HT-29 (cell line): Measurements from ENCODE around the gene CSNK2B. TPM values are rescaled to one million over a fixed set of nuclear protein-coding genes. Genes with fewer than 3 reads are reported as not detected.

Experiments used
- DNase-seq: peaks from one replicate; pipeline ENCODE4 v3.0.0-alpha.2; 2015; ENCODE audit warnings: low spot score
- small RNA-seq: library from RNA; depleted of rRNA; stranded (forward); fragments of <200 nt; gene quantifications from one replicate; pipeline ENCODE3, GENCODE V24; 2014
- total RNA-seq: library from RNA; depleted of rRNA; stranded (reverse); fragments of >200 nt; shearing (Covaris generic); gene quantifications from 2 replicates; pipeline ENCODE4 v1.2.3, GENCODE V29; 2014; rRNA removed

The CSNK2B gene
- total RNA-seq, 1 experiment from 2014 or later = 225 TPM

DNA sequence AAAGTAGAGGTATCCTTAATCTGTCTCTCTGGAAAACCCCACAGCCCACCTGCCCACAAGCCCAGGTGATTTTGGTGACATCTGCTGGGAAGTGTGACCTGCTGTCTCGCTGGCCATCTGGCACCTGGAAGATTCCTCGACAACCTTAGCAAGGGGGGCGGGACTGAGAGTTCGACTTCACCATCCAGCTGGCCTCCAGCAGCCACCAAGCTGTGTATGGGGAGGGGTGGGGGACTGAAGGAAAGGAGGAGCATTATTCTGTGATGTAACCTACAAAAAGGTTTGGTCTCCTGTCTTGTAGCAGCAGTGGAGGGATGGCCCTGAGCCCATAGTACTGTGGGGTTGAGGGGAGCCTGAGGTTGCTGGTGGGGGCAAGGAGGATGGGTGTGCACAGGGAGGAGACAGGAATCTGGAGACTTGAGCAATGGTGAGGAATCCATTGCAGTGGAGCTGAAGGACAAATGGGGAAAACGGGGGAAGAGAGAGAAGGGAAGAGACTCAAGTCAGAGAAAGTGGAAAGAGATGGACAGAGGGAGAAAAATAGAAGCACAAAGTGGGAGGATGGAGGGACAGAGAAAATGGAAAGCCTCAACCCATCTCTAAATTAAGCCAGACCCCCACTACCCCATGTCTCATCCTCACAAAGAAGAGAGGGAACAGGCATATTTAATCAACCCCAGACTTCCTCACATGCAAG is 44.8 kb downstream of the CSNK2B start:
- no peak for DNase-seq

DNA sequence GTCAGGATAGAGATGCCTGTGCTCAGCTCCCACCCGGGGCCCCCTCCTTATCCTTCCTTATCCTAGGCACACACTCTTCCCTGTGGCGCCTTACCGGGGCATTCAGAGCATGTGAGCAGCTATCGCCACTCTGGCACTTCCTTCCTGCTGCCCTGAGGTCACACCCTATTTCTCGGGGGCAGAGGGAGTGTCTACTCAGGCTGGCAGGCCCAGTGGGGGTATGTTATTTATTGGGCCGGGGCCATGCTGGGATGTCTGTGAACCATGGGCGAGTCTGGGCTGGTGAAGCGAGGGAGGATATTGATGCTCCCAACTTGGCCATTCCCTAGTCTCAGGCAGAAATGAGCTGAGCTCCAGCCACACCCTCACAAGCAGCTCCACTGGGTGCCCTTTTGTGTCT is 45.4 kb downstream of the CSNK2B start:
- DNase-seq = no peak

DNA sequence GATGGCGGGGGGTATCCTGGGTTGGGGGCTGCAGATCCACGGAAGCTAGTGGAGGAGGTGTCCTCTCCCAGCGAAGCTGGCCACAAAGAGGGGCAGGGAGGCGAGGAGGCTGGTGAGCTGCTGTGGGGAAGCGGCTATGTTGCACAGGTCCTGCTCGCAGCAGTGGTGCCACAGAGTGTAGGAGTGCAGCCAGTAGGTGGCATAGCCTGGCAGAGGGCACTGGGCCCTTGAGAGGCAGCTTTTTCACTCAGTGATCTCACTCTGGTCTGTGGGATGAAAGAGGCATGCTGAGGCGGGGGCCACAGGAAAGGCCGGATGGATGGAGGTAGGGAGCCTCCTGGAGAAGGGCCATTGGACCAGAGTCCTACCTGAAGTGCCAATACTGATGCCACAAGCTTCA is 46.4 kb downstream of the CSNK2B start:
- peak; percentile 53 for DNase-seq

DNA sequence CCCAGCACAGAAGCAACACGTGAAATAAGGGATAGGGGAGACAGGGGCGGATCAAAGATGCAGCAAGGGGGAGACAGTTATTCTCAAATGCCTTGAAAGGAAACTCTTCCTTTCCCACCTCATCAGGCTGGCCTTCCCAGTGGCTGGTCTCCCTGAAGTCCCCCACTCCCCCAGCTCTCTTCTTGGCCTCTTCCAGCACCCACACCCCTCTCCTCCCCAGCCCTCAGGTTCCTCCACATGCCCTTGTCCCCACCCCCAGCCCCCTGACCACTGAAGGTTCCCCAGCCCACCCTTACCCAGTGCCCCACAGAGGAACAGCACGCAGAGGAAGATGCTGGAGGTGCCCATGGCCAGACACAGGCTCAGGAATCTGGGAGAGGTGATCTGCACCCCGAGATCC is 47.6 kb downstream of the CSNK2B start:
- no peak for DNase-seq

DNA sequence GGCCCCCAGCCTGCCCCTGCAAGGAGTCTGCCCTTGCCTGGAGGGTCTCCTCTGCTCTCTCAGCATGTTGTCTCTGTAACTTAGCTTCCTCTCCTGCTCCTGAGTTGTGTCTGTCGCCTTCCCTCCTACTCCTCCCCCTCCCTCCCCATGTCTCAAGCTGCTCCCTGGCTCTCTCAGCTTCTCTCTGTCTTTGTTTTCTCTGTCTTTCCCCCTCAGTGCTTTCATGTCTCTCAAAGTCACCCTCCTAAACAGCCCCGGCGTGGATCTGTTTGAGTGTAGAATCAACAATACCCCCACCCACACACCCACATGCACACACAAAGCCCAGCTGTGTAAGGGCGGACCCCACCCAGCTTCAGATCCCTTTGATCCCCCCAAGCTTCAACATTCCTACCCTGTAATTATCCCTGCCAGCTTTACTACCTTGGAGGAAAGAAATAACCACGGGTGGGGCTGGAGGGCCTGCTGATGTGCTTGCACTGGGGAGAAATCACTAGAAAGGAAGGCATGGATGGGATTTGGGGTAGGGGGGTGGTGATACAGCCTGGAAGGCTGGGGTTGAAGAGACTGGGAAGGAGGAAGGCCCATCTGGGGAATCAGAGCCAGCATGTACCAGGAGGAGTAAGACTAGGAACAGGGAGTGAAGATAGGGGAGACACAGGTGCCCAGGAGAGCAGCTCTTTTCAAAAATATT is 48.3 kb downstream of the CSNK2B start:
- no peak for DNase-seq

DNA sequence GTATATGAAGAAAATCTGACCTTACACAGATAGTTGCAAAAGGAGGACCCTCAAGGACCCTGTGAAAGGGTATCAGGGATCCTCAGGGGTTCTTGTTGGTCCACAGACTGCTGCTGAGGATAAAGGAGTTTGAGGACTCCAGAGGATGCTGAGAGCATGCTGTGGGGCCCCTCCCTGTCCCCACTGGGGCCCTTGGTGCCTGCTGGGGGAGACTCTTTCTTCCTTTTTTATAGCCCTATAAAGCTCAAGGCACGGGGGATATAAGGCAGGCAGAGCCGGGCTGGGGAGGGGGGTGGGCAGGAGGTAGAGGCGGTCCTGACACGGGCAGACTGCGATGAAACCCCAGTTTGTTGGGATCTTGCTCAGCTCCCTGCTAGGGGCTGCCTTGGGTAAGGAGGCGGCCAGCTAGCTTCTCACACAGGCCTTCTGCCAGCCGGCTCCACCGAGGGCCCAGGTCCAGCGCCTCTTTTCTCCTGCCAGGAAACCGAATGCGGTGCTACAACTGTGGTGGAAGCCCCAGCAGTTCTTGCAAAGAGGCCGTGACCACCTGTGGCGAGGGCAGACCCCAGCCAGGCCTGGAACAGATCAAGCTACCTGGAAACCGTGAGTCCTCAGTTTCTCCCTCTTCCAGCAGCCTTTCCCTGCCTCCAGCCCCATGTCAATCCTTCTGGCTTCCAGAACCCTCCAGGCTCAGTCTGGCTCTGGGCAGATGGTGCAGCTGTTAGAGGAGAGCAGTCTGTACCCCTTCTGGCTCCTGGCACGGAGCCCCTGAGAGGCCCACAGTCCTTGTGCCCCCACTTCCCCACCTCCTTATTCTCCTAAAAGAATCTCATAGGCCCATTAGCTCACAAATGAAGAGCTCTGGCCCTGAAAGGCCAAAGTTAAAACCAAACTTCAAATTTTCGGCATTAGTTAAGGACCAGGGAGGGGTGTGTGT is 49.4 kb downstream of the CSNK2B start, which contains the start of gene LY6G6D:
LY6G6D (plus strand) TSS at position 327 of the 937 bp plus-strand sequence; CDS start at position 335, 8 bp downstream.
- no peak for DNase-seq

DNA sequence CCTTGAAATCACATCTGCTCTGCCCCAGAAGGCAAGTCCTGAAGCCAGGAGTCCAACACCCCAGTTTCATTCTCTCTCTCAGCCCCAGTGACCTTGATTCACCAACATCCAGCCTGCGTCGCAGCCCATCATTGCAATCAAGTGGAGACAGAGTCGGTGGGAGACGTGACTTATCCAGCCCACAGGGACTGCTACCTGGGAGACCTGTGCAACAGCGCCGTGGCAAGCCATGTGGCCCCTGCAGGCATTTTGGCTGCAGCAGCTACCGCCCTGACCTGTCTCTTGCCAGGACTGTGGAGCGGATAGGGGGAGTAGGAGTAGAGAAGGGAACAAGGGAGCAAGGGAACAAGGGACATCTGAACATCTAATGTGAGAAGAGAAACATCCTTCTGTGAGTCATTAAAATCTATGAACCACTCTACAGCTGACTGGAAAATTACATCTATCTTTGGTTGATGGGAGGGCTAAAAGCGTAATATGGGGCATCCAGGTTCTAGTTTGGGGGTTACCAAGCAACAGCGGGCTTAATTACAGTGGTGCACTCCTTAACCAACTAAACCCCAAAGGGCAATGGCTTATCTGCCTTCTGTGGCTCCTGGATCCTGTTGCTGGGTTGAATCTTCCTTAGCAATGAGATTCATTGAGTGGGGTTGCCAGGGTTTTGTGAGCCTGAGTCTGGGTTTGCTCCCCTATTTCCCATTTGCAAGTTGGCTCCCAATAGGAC is 51.8 kb downstream of the CSNK2B start:
- peak; percentile 27 for DNase-seq

DNA sequence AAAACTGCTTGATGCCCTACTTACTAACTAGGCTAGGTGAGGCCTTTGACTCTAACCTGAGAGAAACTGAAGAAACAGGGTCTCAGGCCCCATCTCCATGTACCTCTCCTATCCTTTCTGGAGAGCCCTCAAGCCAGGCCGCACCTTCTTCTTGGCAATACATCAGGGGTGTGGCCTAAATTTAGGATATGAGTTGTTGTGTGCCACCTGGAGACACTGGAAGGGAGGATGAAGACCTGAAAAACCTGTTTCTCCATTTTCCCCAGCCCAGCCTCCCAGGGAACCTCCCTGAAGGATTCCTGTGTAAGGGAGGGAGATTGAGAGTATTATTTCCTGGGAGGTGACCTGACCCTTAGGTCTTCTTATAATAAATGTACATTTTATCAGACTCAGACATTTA is 52.4 kb downstream of the CSNK2B start:
- peak; percentile 96 for DNase-seq

DNA sequence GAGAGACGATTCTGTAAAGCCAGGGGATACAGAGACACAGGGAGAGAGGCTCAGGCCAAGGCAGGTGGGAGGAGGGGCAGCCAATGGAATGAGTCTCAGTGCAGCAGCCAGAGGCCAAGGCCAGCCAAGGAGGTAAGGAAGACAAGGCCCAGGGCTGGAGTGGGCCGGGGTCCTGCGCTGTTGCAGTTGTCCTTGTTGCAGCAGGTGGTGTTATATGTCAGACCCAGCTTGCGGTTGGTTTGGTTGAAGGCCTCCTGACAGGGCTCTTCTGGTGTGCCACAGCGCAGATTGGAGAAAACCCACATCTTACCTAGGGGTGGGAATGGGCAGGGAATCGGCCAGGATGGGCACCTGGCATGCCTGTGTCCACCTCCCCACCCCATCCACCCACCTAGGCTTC is 53.1 kb downstream of the CSNK2B start:
- DNase-seq = no peak

Small RNA genes lying within 50 kb of the gene (small RNA-seq; reads per million reads assigned to genes)
- gene LY6G6D = not detected
- not detected for gene MIR4646
- not detected for gene MIR6832
- gene RF00019 = not detected
- 8.9 reads per million, percentile 87 among the genes with 10 or more reads in this experiment for gene SNORA38

Other genes with a start within 250 kb of the CSNK2B start
- gene MICB, start 167.9 kb upstream of the CSNK2B start, total RNA-seq = 0.66 and 0.89 TPM in 2 replicates
- not detected in 2 replicates for gene MCCD1, start 137.1 kb upstream of the CSNK2B start, total RNA-seq
- 685 and 711 TPM in 2 replicates for gene DDX39B, start 124.1 kb upstream of the CSNK2B start, total RNA-seq
- not detected in 2 replicates for gene ATP6V1G2, start 119.5 kb upstream of the CSNK2B start, total RNA-seq
- gene NFKBIL1, start 118.5 kb upstream of the CSNK2B start, total RNA-seq = 26.4 and 29.2 TPM in 2 replicates
- gene LTA, start 93.8 kb upstream of the CSNK2B start, total RNA-seq = not detected in 2 replicates
- 0.08 TPM in 1 of 2 replicates, not detected in the other for gene TNF, start 90.5 kb upstream of the CSNK2B start, total RNA-seq
- gene LTB, start 83.7 kb upstream of the CSNK2B start, total RNA-seq = 0.13 TPM in 1 of 2 replicates, not detected in the other
- not detected in 2 replicates for gene LST1, start 79.8 kb upstream of the CSNK2B start, total RNA-seq
- gene NCR3, start 73.1 kb upstream of the CSNK2B start, total RNA-seq = not detected in 2 replicates
- gene AIF1, start 50.8 kb upstream of the CSNK2B start, total RNA-seq = not detected in 2 replicates
- 128 and 172 TPM in 2 replicates for gene PRRC2A, start 45.4 kb upstream of the CSNK2B start, total RNA-seq
- gene BAG6, start 13.4 kb upstream of the CSNK2B start, total RNA-seq = 307 and 336 TPM in 2 replicates
- 1.8 and 4.2 TPM in 2 replicates for gene APOM, start 10.2 kb upstream of the CSNK2B start, total RNA-seq
- 24.7 and 29.1 TPM in 2 replicates for gene C6orf47, start 5.3 kb upstream of the CSNK2B start, total RNA-seq
- gene GPANK1, start 1.1 kb upstream of the CSNK2B start, total RNA-seq = 11.7 and 17.2 TPM in 2 replicates
- gene LY6G5B, start 3.9 kb downstream of the CSNK2B start, total RNA-seq = 3.5 and 3.6 TPM in 2 replicates
- gene LY6G5C, start 15.0 kb downstream of the CSNK2B start, total RNA-seq = 0.76 and 2.1 TPM in 2 replicates
- gene ABHD16A, start 37.2 kb downstream of the CSNK2B start, total RNA-seq = 32.5 and 37.9 TPM in 2 replicates
- not detected in 2 replicates for gene LY6G6F, start 40.8 kb downstream of the CSNK2B start, total RNA-seq
- gene LY6G6D, start 49.3 kb downstream of the CSNK2B start, total RNA-seq = not detected in 2 replicates
- not detected in 2 replicates for gene LY6G6C, start 55.7 kb downstream of the CSNK2B start, total RNA-seq
- 0.18 TPM in 1 of 2 replicates, not detected in the other for gene MPIG6B, start 57.3 kb downstream of the CSNK2B start, total RNA-seq
- gene DDAH2, start 63.2 kb downstream of the CSNK2B start, total RNA-seq = 107 and 116 TPM in 2 replicates
- 914 and 960 TPM in 2 replicates for gene CLIC1, start 70.5 kb downstream of the CSNK2B start, total RNA-seq
- 19.6 and 20.9 TPM in 2 replicates for gene MSH5, start 73.9 kb downstream of the CSNK2B start, total RNA-seq
- 6.3 and 11.6 TPM in 2 replicates for gene SAPCD1, start 96.6 kb downstream of the CSNK2B start, total RNA-seq
- gene VWA7, start 111.2 kb downstream of the CSNK2B start, total RNA-seq = 5.6 and 11.2 TPM in 2 replicates
- 128 and 138 TPM in 2 replicates for gene VARS1, start 129.7 kb downstream of the CSNK2B start, total RNA-seq
- gene LSM2, start 140.9 kb downstream of the CSNK2B start, total RNA-seq = 77.4 and 93.6 TPM in 2 replicates
- gene HSPA1L, start 149.2 kb downstream of the CSNK2B start, total RNA-seq = 0.64 and 1.3 TPM in 2 replicates
- gene HSPA1A, start 149.5 kb downstream of the CSNK2B start, total RNA-seq = 379 and 403 TPM in 2 replicates
- gene HSPA1B, start 161.7 kb downstream of the CSNK2B start, total RNA-seq = 655 TPM in 2 replicates
- gene NEU1, start 196.7 kb downstream of the CSNK2B start, total RNA-seq = 82.3 and 87.1 TPM in 2 replicates
- gene SLC44A4, start 212.9 kb downstream of the CSNK2B start, total RNA-seq = 101 and 124 TPM in 2 replicates
- 85.9 and 98.5 TPM in 2 replicates for gene EHMT2, start 231.6 kb downstream of the CSNK2B start, total RNA-seq
- 12.6 and 13.6 TPM in 2 replicates for gene ZBTB12, start 236.0 kb downstream of the CSNK2B start, total RNA-seq